Astrocyte (in vitro differentiated cells and primary cell): ENCODE results near the gene LRMDA.

Experiments
- CTCF ChIP-seq: IDR thresholded peaks from 2 replicates; pipeline ENCODE4 v1.5.1; 2011; ENCODE audit warnings: low read depth, mild to moderate bottlenecking, inconsistent platforms, low read length, moderate library complexity; ENCODE audit not compliant: insufficient read depth
- EZH2 ChIP-seq: IDR thresholded peaks from 2 replicates; pipeline ENCODE4 v1.6.1; 2012; ENCODE audit warnings: mild to moderate bottlenecking, low read length, inconsistent platforms; ENCODE audit not compliant: insufficient read depth

DNA sequence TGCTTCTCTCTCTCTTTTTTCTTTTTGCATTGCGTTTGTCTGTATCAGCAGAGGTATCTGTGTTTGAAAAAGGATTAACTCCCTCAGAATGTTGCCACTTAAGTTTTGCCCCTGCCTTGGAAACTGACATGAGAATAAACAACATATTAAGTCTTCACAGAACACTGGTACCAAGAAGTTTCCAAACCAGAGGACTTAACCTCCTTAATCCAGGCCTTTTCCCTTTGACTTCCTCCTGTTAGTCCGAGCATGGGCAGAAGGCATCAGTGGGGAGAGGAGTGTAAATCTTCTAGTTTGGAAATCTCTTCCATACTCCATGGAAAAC is 681.4 kb downstream of the LRMDA start:
- TF ChIP-seq CTCF: no peak
- TF ChIP-seq EZH2: no peak
